Pancreas (tissue), 10 donors: Measurements from ENCODE around the gene RALA. TPM values are rescaled to one million over a fixed set of nuclear protein-coding genes. Genes with fewer than 3 reads are reported as not detected.

Experiments used
- ATAC-seq, 4 donors: fragments of 200-7000 bp; cut with Tn5 transposase; one replicate each; pipeline versions ENCODE4 v1.8.0 to v1.9.1; 2020; ENCODE audit warnings: mild to moderate bottlenecking in 4 of 4, moderate library complexity in 4 of 4
- DNase-seq, 6 donors: peaks; one replicate each; pipeline ENCODE4 v3.0.0-alpha.2; 2020
- FAIRE-seq: peaks from 2 replicates; lab custom pipeline; 2012; peaks lifted over from hg19 to GRCh38; lab: Jason Lieb, UNC
- H3K27ac ChIP-seq, 4 donors: fragments of 200-600 bp; sonication (generic); 1 replicate in 3 of 4; 2 replicates in 1 of 4; pipeline versions ENCODE4 v1.5.0 to v1.8.0; 2020
- H3K27me3 ChIP-seq, 4 donors: fragments of 200-600 bp; one replicate each; pipeline ENCODE4 v1.8.0; 2021
- H3K36me3 ChIP-seq, 3 donors: fragments of 200-600 bp; sonication (generic) in 1 of 3; one replicate each; pipeline versions ENCODE4 v1.5.0 to v1.8.0; 2020 to 2021
- H3K4me1 ChIP-seq, 3 donors: fragments of 200-600 bp; one replicate each; pipeline ENCODE4 v1.8.0; 2021
- H3K4me3 ChIP-seq, 4 donors: fragments of 200-600 bp; sonication (generic) in 2 of 4; one replicate each; pipeline versions ENCODE4 v1.5.0 to v1.8.0; 2020 to 2021
- H3K9me3 ChIP-seq, 4 donors: fragments of 200-600 bp; one replicate each; pipeline ENCODE4 v1.8.0; 2021
- CTCF ChIP-seq, 4 donors: fragments of 200-600 bp; sonication (generic) in 3 of 4; IDR thresholded peaks; one replicate each; pipeline versions ENCODE4 v1.5.0 to v1.8.0; 2021; ENCODE audit warnings: antibody characterized with exemption in 4 of 4
- WGBS, 2 donors: extraction: QIAGEN DNeasy Blood & Tissue Kit; methylation state at CpG; one replicate each; pipeline ENCODE4 v1.1.7; 2013; 5-methylcytosine and 5-hydroxymethylcytosine counted together
- intact Hi-C, 3 donors: fragments of 100-400 bp; cut with DNase I; formaldehyde crosslinking; loops; one replicate each; pipeline versions ENCODE4 v1.11.1 to v1.14.2; 2022
- polyA plus RNA-seq, 2 donors: library from polyadenylated mRNA; stranded (reverse); fragments of 200-250 nt; gene quantifications; one replicate each; pipeline ENCODE4 v1.2.3, GENCODE V29; 2013
- total RNA-seq, 6 donors: library from RNA; stranded (reverse); fragmentation: NEBNext Ultra II Directional in 4 of 6; extraction: Animal tissue kit (Norgen Biotek cat#: 25700) in 4 of 6; gene quantifications; one replicate each; pipeline versions ENCODE4 v1.2.1 to v1.2.4, GENCODE V29; 2021 to 2023
- donor health status: healthy with polysubstance abuse.
- donor health status: DM: no; HTN: no; CAD: no; lungs with moderate emphysema.
- donor health status: DM: no; HTN: no; CAD: no.
- donor health status: control.
- donor health status: control.
- donor health status: Bipolar disorder and iron deficiency.
- donor health status: DM: yes; HTN: yes; CAD: no.
- donor health status: DM: no; HTN: no; CAD: no.
- donor health status: DM: no; HTN: no; CAD: no.
- donor health status: DM: yes; HTN: yes; CAD: no.

The RALA gene
- total and polyA plus RNA-seq, 8 donors: 7.0 to 19.1 (median 8.8) TPM

DNA sequence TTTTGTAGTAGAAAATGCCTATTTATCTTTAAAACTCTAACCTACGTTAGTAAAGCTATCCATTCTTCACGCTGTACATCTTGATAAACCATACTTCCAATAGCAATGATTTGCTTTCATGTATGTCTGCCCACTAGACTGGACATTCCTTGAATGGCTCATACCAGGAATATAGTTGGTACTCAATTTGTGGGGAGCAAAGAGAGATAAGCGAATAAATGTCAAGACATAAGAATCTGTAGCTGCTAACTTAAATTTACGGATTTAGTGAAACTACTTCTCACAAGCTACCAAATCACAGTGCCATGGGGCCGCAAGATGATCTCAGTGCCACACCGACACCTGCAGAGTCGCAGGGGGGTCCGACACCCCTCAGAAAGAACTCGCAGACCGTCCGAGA, 763 bp upstream of the RALA start:
- H3K4me3 ChIP-seq: peak overlapping the region; percentile 83 to 98 (median 92)

GRCh38 chr7:39623732-39624441, 515 bp downstream of the RALA start:
- ATAC-seq: peak; percentile 68 to 79 (median 75)
- intact Hi-C loops: no loop called here
- TF ChIP-seq CTCF (IDR thresholded peaks at IDR 0.05): no peak
- H3K36me3 ChIP-seq: no peaks in the 10 kb centered on the region
- H3K27me3 ChIP-seq: no peaks in the 10 kb centered on the region
- peak in 2 of 6 donors; percentile 12 to 73 for DNase-seq
- no peak for FAIRE-seq
- H3K4me1 ChIP-seq: peaks cover 0 to 29% (median 17%) of the 10 kb centered on the region in 3 donors
- H3K27ac ChIP-seq: peak overlapping the region; percentile 77 to 86 (median 85)
- WGBS, 2 donors: 0% methylated on average over 54 to 68 of the region's 68 CpGs
- no peaks in the 10 kb centered on the region for H3K9me3 ChIP-seq
- peak overlapping the region; percentile 83 to 98 (median 92) for H3K4me3 ChIP-seq

More for the DNA sequence above, 763 bp upstream of the RALA start:
- 14 to 19% methylated on average over 11 of the region's 11 CpGs for WGBS, 2 donors
- no peaks in the 10 kb centered on the region for H3K27me3 ChIP-seq
- TF ChIP-seq CTCF (IDR thresholded peaks at IDR 0.05): no peak
- FAIRE-seq (no peak), DNase-seq (no peak), ATAC-seq (no peak)
- intact Hi-C loops: no loop called here
- H3K4me1 ChIP-seq: peaks cover 0 to 26% (median 13%) of the 10 kb centered on the region in 3 donors
- no peaks in the 10 kb centered on the region for H3K9me3 ChIP-seq
- H3K27ac ChIP-seq: peak overlapping the region; percentile 77 to 86 (median 85)
- no peaks in the 10 kb centered on the region for H3K36me3 ChIP-seq

DNA sequence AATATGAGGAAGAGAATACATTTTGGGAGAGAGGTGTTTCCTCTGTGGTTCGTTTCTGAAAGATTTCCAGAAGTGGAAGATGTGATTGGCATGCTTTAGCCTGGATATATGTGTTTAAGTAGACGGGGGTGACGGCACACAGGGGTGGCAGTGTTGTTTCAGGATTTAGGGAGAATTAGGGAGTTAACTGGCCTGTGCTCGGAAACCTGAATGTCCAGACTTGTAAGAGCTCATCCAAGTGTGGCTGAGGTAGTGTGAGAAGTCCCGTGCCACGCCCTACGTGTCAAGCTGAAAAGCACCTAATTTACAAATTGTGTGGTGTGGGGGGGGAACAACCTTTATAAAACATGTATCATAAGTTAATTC, 1.1 kb downstream of the RALA start:
- Histone ChIP-seq H3K27me3 (no peaks in the 10 kb centered on the region), H3K4me1 (peaks cover 0 to 29% (median 17%) of the 10 kb centered on the region in 3 donors), H3K27ac (peak overlapping the region in 3 of 4 donors; percentile 77 to 86 (median 85)), H3K4me3 (peak overlapping the region; percentile 83 to 98 (median 92)), H3K9me3 (no peaks in the 10 kb centered on the region), H3K36me3 (no peaks in the 10 kb centered on the region)
- intact Hi-C loops: no loop called here
- WGBS, 2 donors: 1 to 2% methylated on average over 7 of the region's 7 CpGs
- no peak for TF ChIP-seq CTCF (IDR thresholded peaks at IDR 0.05)
- no peak for FAIRE-seq
- DNase-seq: no peak
- peak in 1 of 4 donors; percentile 4 for ATAC-seq

GRCh38 chr7:39624935-39625694, 1.7 kb downstream of the RALA start:
- no peak for DNase-seq
- ATAC-seq: no peak
- Histone ChIP-seq H3K4me3 (peak overlapping the region in 1 of 4 donors; percentile 98), H3K36me3 (no peaks in the 10 kb centered on the region), H3K9me3 (no peaks in the 10 kb centered on the region), H3K4me1 (peaks cover 0 to 29% (median 17%) of the 10 kb centered on the region in 3 donors), H3K27me3 (no peaks in the 10 kb centered on the region), H3K27ac (no peak overlapping the region)
- TF ChIP-seq CTCF (IDR thresholded peaks at IDR 0.05): no peak
- no peak for FAIRE-seq
- WGBS, 2 donors: 7 to 11% methylated on average over 5 of the region's 5 CpGs
- intact Hi-C loops: no loop called here
